ENCODE measurements around the gene SPSB1. TPM values are rescaled to one million over a fixed set of nuclear protein-coding genes. Genes with fewer than 3 reads are reported as not detected.

Gene SPSB1
- total RNA-seq, 2 experiments from 2014 or later, result 17.4 to 18.0 TPM

DNA sequence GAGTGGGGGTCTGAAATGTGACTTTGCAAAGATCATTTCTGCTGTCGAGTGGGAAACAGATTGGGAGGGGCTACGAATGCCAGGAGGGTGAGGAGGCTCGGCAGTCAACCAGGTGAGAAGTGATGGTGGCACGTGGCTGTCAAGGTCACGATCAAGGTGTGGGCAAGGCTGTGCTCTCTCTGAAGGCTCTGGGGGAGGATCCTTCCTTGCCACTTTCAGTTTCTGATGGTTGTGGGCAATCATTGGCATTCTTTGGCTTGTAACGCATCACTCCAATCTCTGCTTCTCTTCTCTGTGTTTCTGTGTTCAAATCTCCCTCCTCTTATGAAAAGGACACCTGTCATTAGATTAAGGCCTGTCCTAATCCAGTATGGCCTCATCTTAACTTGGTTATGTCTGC is 6.1 kb upstream of the SPSB1 start:
- H3K4me3 Mint-ChIP-seq, result no peak overlapping the region
- H3K4me1 Mint-ChIP-seq, result peaks cover 66% of the 10 kb centered on the region
- DNase-seq, result no peak
- H3K27ac Mint-ChIP-seq, result peak overlapping the region; percentile 42
- peaks cover 37% of the 10 kb centered on the region for H3K36me3 Mint-ChIP-seq (ENCODE audit: low read depth)
- peaks cover 31% of the 10 kb centered on the region for H3K9me3 Mint-ChIP-seq
- H3K27me3 Mint-ChIP-seq, result peaks cover 3% of the 10 kb centered on the region
- ChIA-PET CTCF (interaction anchor here (6.2 kb wide), 1 partner anchor 19 kb away, joined by 52 read pairs; no protein-coding TSS in a partner anchor), POLR2A (no interaction called here)

DNA sequence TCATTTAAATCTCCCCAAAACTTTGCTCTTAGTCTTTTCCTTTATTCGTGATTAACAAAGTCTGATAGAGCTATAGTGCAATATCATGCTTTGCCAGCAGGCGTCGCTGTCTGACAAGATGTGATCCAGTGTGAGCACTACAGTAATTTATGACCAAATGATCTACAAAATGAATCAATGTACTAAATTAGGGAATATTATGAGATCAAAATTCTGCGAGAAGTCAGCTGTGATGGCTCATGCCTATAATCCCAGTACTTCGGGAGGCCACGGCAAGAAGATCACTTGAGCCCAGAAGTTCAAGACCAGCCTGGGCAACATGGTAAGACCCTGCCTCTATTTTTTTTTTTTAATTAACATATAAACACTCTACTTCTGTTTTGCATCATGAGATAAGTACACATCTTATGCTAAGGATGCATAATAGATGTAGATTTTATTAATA is 3.6 kb upstream of the SPSB1 start:
- H3K36me3 Mint-ChIP-seq (ENCODE audit: low read depth), result peaks cover 34% of the 10 kb centered on the region
- ChIA-PET CTCF (interaction anchor here (0.5 to 6.2 kb wide), 26 partner anchors 7 to 207 kb away, joined by 3 to 52 read pairs (median 4); no protein-coding TSS in a partner anchor), POLR2A (interaction anchor here (1.0 to 2.4 kb wide), 4 partner anchors 13 to 202 kb away, joined by 3 to 11 read pairs (median 8); no protein-coding TSS in a partner anchor)
- H3K4me1 Mint-ChIP-seq, result peaks cover 41% of the 10 kb centered on the region
- H3K27me3 Mint-ChIP-seq, result peaks cover 7% of the 10 kb centered on the region
- H3K27ac Mint-ChIP-seq, result no peak overlapping the region
- DNase-seq, result peak; percentile 86
- H3K9me3 Mint-ChIP-seq, result peaks cover 31% of the 10 kb centered on the region
- no peak overlapping the region for H3K4me3 Mint-ChIP-seq

DNA sequence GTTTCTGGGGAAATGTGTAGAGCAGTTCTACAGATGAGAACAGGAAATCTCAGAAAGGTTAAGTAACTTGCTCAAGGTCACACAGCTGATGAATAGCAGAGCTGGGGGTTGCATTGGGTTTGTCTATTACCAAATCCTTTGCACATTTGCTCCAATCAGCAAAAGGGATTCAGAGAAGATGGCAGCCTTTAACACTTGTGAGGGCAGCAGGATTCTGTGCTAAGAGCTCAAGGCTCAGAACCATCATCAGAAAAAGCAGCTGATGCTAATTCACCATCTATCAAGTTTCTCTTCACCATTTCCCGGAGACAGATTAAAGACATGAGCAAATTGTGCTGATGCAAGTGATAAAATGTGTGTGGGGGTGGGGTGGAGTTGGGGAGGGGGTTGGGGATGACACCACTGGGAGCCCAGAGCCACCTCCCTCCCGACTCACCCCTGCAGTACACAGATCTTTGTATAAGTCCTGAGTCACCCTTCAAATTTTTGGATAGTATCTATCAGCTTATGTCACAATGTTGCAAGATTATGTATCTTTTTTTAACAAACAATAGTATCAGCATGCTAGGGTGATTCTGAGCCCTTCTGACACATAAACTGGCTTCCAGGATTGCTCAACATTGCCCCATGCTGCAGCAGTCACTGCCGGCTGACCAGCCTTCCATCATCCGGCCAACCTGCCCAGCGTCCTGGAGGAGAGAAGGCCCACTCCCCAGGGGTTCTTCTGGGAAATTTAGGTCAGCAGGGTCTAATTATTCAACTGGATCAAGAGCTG is 2.8 kb upstream of the SPSB1 start:
- Mint-ChIP-seq H3K9me3 (peaks cover 30% of the 10 kb centered on the region), H3K27ac (peak overlapping the region; percentile 41), H3K4me1 (peaks cover 33% of the 10 kb centered on the region), H3K27me3 (peaks cover 7% of the 10 kb centered on the region), H3K4me3 (no peak overlapping the region), H3K36me3 (ENCODE audit: low read depth) (peaks cover 29% of the 10 kb centered on the region)
- no peak for DNase-seq
- ChIA-PET CTCF (interaction anchor here (0.5 to 6.2 kb wide), 29 partner anchors 8 to 285 kb away, joined by 3 to 52 read pairs (median 4); no protein-coding TSS in a partner anchor), POLR2A (interaction anchor here (1.4 to 2.4 kb wide), 3 partner anchors 14 to 201 kb away, joined by 7 to 11 read pairs (median 8); no protein-coding TSS in a partner anchor)

DNA sequence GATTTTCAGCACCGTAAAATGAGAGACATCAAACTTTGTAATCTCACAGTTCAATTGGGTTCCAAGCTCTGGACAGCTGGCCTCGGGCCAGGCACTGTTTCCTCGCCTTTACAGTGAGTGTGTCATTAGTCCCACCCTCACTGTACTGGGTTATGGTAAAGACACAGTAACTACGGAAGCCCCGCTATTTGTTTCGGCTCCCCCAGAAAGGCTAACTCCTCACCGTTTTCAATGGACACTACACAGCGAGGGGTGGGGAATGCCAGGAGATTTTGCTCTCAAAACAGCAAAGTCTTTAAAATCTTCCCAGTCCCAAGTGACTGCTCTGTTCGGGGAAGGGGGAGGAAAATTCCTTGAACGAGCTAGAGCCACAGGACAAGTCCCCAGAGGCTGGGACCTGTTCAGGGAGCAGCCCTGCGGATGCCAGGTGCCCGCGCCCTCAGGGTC is 757 bp upstream of the SPSB1 start:
- ChIA-PET POLR2A (interaction anchor here (0.9 to 1.7 kb wide), 7 partner anchors 9 to 199 kb away, joined by 3 to 5 read pairs (median 4); no protein-coding TSS in a partner anchor), CTCF (interaction anchor here (0.5 to 6.2 kb wide), 8 partner anchors 14 to 453 kb away, joined by 3 to 52 read pairs (median 4); no protein-coding TSS in a partner anchor)
- Mint-ChIP-seq H3K36me3 (ENCODE audit: low read depth) (peaks cover 23% of the 10 kb centered on the region), H3K9me3 (peaks cover 17% of the 10 kb centered on the region), H3K27me3 (peaks cover 7% of the 10 kb centered on the region), H3K27ac (no peak overlapping the region), H3K4me1 (peaks cover 24% of the 10 kb centered on the region), H3K4me3 (peak overlapping the region; percentile 56)
- no peak for DNase-seq

DNA sequence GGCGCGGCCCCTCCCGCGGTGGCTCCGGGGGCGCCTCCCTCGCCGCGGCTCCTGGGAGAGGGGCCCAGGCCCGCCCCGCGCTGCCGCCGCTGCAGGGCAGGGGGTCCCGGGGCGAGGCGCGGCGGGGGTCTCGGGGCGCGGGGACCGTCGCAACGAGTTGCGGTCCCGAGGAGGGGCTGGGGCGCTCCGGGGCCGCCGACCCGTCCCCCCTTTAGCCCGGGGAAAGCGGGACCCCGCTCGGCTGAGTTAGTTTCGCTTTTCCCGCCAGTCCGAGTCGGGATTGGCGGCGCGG is 493 bp downstream of the SPSB1 start:
- Mint-ChIP-seq H3K36me3 (ENCODE audit: low read depth) (peaks cover 17% of the 10 kb centered on the region), H3K9me3 (peaks cover 8% of the 10 kb centered on the region), H3K4me3 (no peak overlapping the region), H3K27me3 (peaks cover 7% of the 10 kb centered on the region), H3K4me1 (peaks cover 22% of the 10 kb centered on the region), H3K27ac (no peak overlapping the region)
- no peak for DNase-seq
- ChIA-PET POLR2A (no interaction called here), CTCF (no interaction called here)

DNA sequence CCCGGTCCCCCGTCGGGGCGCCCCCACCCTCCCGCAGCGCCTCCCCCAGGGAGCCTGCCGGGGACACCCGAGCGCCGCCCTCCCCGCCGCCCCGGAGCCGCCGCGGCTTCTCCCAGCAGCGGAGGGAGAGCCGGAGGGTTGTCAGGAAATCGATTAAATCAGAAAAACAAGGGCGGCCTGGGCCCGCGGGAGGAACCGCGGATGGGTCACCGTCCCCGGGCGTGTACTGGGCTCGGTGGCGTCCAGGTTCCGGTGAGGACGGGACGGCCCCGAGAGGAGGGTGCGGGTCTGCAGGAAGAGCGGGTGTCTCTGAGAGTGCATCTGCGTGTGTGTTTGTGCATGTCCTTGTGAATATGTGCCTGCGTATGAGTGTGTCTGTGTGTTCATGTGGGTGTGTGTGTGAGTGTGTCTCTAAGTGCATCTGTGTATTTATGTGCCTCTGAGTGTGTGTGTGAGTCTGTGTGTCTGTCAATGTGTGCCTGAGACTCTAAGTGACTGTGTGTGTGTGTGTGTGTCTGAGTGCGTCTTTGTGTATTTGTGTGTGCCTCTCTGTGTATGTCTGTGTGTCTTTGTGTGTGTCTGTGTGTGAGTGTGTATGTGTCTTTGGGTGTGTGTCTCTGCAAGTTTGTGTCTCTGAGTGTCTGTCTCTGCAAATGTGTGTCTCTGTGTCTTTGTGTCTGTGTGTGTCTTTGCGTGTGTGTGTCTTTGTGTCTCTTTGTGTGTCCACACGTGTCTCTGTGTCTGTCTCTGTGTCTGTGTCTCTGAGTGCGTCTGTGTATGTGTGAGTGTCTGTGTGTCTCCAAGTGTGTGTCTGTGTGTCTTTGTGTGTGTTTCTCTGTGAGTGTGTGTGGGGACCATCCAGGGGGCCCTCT is 1.1 kb downstream of the SPSB1 start:
- no peak overlapping the region for H3K27ac Mint-ChIP-seq
- H3K4me3 Mint-ChIP-seq, result no peak overlapping the region
- DNase-seq, result peak; percentile 51
- peaks cover 7% of the 10 kb centered on the region for H3K27me3 Mint-ChIP-seq
- ChIA-PET POLR2A (no interaction called here), CTCF (no interaction called here)
- peaks cover 16% of the 10 kb centered on the region for H3K36me3 Mint-ChIP-seq (ENCODE audit: low read depth)
- peaks cover 22% of the 10 kb centered on the region for H3K4me1 Mint-ChIP-seq
- peaks cover 3% of the 10 kb centered on the region for H3K9me3 Mint-ChIP-seq

DNA sequence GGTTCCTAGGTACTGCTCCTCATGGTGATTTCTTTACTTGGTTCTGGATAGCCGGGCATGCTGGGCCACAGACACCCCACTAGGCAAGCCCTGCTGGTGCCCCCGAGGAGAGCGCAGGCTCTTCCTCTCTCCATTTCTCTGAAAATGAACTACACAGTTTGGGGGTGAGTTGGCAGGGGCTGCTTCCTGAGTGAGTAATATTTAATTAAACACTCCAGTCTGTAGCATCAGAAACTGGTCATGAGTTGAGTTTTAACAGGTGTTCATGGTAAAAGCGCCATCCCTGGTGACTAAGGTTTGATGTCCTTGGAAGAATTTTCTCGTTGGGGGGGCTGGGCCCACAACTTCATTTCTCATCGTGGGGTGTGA is 1.7 kb downstream of the SPSB1 start:
- Mint-ChIP-seq H3K4me1 (peaks cover 22% of the 10 kb centered on the region), H3K36me3 (ENCODE audit: low read depth) (peaks cover 16% of the 10 kb centered on the region), H3K9me3 (no peaks in the 10 kb centered on the region), H3K27ac (no peak overlapping the region), H3K4me3 (no peak overlapping the region), H3K27me3 (peaks cover 7% of the 10 kb centered on the region)
- ChIA-PET CTCF (interaction anchor here (0.6 to 1.5 kb wide), 7 partner anchors 10 to 203 kb away, joined by 3 to 9 read pairs (median 3); no protein-coding TSS in a partner anchor), POLR2A (interaction anchor here (0.9 kb wide), 1 partner anchor 161 kb away, joined by 6 read pairs; no protein-coding TSS in a partner anchor)
- peak; percentile 31 for DNase-seq

DNA sequence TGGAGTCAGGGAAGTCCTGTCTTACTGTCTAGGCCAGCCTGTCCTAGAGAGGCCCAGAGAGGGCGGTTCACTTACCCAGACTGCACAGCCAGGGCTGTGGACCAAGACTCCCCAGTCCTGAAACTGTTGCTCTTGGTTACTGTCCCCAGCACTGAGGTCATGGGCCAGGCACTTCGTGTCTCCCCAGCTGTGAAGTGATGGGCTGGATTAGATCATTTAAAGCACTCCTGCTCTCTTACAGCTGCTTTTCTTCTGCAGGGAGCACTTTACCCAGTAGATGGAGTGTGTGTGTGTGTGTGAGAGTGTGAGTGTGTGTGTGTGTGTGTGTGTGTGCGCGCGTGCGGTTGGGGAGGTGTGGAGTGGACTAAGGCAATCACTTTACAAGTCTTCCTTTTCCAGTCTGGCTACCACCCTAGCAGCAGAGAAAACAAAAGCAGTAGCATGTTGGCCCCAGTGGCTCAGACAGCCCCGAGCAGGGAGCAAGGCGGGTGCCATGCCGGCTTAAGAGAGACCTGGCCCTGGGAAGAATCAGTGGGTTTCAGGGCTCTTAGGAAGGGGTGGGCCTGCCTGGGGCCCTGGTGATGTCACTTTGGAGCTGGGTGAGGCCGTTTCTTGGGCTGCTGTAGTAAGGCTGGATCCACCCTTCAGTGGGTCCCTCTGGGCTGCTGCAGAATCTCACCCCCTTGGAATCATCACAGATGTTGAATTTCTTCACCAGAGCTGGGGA is 2.4 kb downstream of the SPSB1 start:
- Mint-ChIP-seq H3K4me1 (peaks cover 16% of the 10 kb centered on the region), H3K4me3 (no peak overlapping the region), H3K27ac (no peak overlapping the region), H3K36me3 (ENCODE audit: low read depth) (peaks cover 16% of the 10 kb centered on the region), H3K27me3 (peaks cover 4% of the 10 kb centered on the region), H3K9me3 (no peaks in the 10 kb centered on the region)
- ChIA-PET POLR2A (interaction anchor here (0.9 kb wide), 1 partner anchor 160 kb away, joined by 6 read pairs; no protein-coding TSS in a partner anchor), CTCF (interaction anchor here (0.5 to 1.5 kb wide), 9 partner anchors 11 to 203 kb away, joined by 3 to 9 read pairs (median 3); no protein-coding TSS in a partner anchor)
- DNase-seq, result peak; percentile 49

DNA sequence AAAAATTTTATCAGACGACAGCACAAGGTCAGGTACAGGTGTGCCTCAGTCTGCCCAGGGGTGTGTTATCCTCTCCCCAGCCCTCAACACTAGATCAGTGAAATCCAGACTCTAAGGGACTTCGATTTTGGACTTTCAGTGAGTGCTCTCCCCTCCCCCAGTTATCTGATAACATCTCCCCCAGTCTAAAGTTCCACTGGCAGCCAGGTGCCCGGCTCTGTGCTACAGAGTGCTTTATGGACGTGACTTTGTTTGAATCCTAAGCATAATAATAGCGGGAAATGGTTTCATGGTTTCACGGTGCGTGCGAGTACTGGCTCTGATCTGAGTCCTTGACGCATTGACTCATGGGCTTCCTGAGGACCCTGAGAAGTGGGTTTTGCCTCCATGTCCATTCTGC is 3.2 kb downstream of the SPSB1 start:
- ChIA-PET CTCF (interaction anchor here (1.3 to 1.5 kb wide), 3 partner anchors 12 to 202 kb away, joined by 3 to 9 read pairs (median 3); no protein-coding TSS in a partner anchor), POLR2A (no interaction called here)
- Mint-ChIP-seq H3K27me3 (peaks cover 4% of the 10 kb centered on the region), H3K4me3 (no peak overlapping the region), H3K4me1 (peaks cover 22% of the 10 kb centered on the region), H3K27ac (no peak overlapping the region), H3K9me3 (no peaks in the 10 kb centered on the region), H3K36me3 (ENCODE audit: low read depth) (peaks cover 17% of the 10 kb centered on the region)
- DNase-seq, result no peak

DNA sequence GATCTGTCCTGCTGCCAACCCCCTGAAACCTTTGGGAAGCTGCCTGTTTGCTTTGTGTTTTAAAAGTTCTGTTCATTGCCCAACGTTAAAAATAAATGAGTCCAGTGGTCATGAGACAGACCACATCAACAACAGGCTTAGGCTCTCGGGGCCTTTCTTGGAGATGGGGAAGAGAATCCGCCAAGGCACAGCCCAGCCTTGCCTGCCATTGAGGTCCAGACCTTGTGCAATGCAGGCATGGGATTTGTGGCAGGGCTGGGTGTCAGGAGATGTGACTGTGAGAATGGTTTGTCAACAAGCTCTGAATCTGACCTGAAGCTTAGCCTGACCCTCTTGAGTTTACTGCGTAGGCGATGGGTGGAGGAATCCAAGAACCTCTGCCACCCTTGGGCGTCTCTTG is 4.2 kb downstream of the SPSB1 start:
- Mint-ChIP-seq H3K4me3 (no peak overlapping the region), H3K27me3 (peaks cover under 1% of the 10 kb centered on the region), H3K9me3 (no peaks in the 10 kb centered on the region), H3K36me3 (ENCODE audit: low read depth) (peaks cover 18% of the 10 kb centered on the region), H3K27ac (no peak overlapping the region), H3K4me1 (peaks cover 27% of the 10 kb centered on the region)
- POLR2A ChIA-PET, result interaction anchor here (1.3 kb wide), 1 partner anchor 13 kb away, joined by 3 read pairs; no protein-coding TSS in a partner anchor
- no peak for DNase-seq
- CTCF ChIA-PET, result interaction anchor here (1.0 to 1.7 kb wide), 2 partner anchors 8 to 199 kb away, joined by 3 to 5 read pairs; no protein-coding TSS in a partner anchor

DNA sequence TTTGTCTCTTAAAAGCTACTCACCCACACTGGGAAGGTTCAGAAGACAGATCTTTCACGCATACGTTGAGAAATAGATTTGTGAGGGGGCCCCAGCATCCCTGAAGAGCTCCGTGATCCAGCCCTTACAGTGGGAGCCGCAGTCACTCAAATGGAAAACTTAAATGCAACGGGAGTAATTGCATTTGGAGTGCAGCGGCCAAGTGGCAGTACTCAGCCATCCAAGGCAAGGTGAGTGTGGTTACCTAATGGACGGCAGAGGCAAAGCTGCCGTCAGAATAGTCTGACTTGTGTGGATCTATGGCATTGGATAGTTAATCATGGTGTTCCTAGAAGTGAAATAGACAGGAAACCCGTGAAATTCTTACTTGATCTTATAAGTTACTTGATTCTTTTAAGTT is 5.1 kb downstream of the SPSB1 start:
- Mint-ChIP-seq H3K36me3 (ENCODE audit: low read depth) (peaks cover 18% of the 10 kb centered on the region), H3K27me3 (no peaks in the 10 kb centered on the region), H3K4me1 (peaks cover 33% of the 10 kb centered on the region), H3K9me3 (no peaks in the 10 kb centered on the region), H3K4me3 (no peak overlapping the region), H3K27ac (no peak overlapping the region)
- CTCF ChIA-PET, result interaction anchor here (1.0 to 1.7 kb wide), 2 partner anchors 9 to 198 kb away, joined by 3 to 5 read pairs; no protein-coding TSS in a partner anchor
- POLR2A ChIA-PET, result interaction anchor here (1.3 kb wide), 1 partner anchor 14 kb away, joined by 3 read pairs; no protein-coding TSS in a partner anchor
- no peak for DNase-seq

DNA sequence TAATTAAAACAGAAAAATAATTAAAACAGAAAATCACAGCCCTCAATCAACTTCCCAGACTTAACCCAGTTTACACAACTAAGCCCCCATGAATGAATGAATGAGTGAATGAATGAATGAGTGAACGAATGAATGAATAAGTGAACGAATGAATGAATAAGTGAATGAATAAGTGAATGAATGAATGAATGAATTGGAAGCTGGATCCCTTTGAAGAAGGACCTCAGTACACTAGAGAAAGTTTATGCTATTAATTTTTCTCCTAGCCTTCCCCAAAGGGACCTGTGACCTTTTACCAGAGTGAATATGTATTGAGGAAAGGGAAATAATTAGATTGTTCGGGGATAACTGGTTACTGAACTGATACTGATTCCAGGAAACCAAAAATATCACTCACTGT is 5.6 kb downstream of the SPSB1 start:
- no peak for DNase-seq
- Mint-ChIP-seq H3K4me1 (peaks cover 36% of the 10 kb centered on the region), H3K36me3 (ENCODE audit: low read depth) (peaks cover 18% of the 10 kb centered on the region), H3K27me3 (no peaks in the 10 kb centered on the region), H3K27ac (no peak overlapping the region), H3K9me3 (no peaks in the 10 kb centered on the region), H3K4me3 (no peak overlapping the region)
- ChIA-PET CTCF (no interaction called here), POLR2A (no interaction called here)

All from activated CD4-positive, alpha-beta memory T cell treated with anti-CD3 and anti-CD28 coated beads, Interleukin-2, amount 10 ng/mL, durations not matched to agents 7 days and 5 days (primary cell).